K562 (cell line): ENCODE results near the gene NTF4. TPM values are rescaled to one million over a fixed set of nuclear protein-coding genes. Genes with fewer than 3 reads are reported as not detected.

Experiments
- ATF7 ChIP-seq: fragments of 450-650 bp; IDR thresholded peaks from 2 replicates; pipeline ENCODE4 v1.7.1; 2014; ENCODE audit warnings: mild to moderate bottlenecking, moderate library complexity
- BACH1 ChIP-seq: fragments of 200-800 bp; sonication (Bioruptor generic); IDR thresholded peaks from 2 replicates; pipeline ENCODE4 v1.6.1; 2016; ENCODE audit warnings: missing genetic modification characterization, missing compliant biosample characterization
- CBFA2T3 ChIP-seq: fragments of 450-650 bp; IDR thresholded peaks from 2 replicates; pipeline ENCODE4 v1.6.1; 2017
- EZH2 ChIP-seq: IDR thresholded peaks from 2 replicates; pipeline ENCODE4 v1.6.1; 2012; ENCODE audit warnings: low read depth, mild to moderate bottlenecking, inconsistent platforms, low read length, borderline replicate concordance
- HCFC1 ChIP-seq: IDR thresholded peaks from 2 replicates; pipeline ENCODE4 v1.6.1; 2012; ENCODE audit warnings: low read depth, low read length, improper control_type of control experiment
- JUND ChIP-seq, 2 experiments: IDR thresholded peaks; 2 replicates in 1 of 2; 3 replicates in 1 of 2; pipeline ENCODE4 v1.6.1; 2011; ENCODE audit warnings: borderline replicate concordance in 2 of 2, low read depth in 2 of 2, low read length in 2 of 2, improper control_type of control experiment in 1 of 2, missing biosample characterization in 1 of 2, missing genetic modification characterization in 1 of 2, missing genetic modification reagents in 1 of 2
- KDM1A ChIP-seq, 2 experiments: fragments of 450-650 bp; IDR thresholded peaks; 2 replicates each; pipeline ENCODE4 v1.6.1; 2016; ENCODE audit warnings: mild to moderate bottlenecking in 2 of 2
- KLF6 ChIP-seq: fragments of 250-450 bp; sonication (Bioruptor Pico); IDR thresholded peaks from 2 replicates; pipeline ENCODE4 v1.4.0; 2020; ENCODE audit warnings: mild to moderate bottlenecking, moderate library complexity, borderline replicate concordance
- MAFF ChIP-seq: IDR thresholded peaks from 2 replicates; pipeline ENCODE4 v1.6.1; 2012; ENCODE audit warnings: low read length, improper control_type of control experiment
- MAFG ChIP-seq: fragments of 450-650 bp; conservative IDR thresholded peaks from 2 replicates; pipeline ENCODE4 v1.6.1; 2016; ENCODE audit warnings: missing genetic modification characterization, missing compliant biosample characterization
- MYNN ChIP-seq, 2 experiments: sonication (generic); formaldehyde crosslinking in 1 of 2; IDR thresholded peaks; 2 replicates each; pipeline versions ENCODE4 v1.5.0 to v1.6.1; 2016 to 2020; ENCODE audit warnings: antibody characterized with exemption in 1 of 2, missing genetic modification reagents in 1 of 2
- RCOR1 ChIP-seq, 2 experiments: IDR thresholded peaks; 2 replicates each; pipeline ENCODE4 v1.6.1; 2012; ENCODE audit warnings: low read depth in 2 of 2, low read length in 2 of 2, borderline replicate concordance in 1 of 2, improper control_type of control experiment in 1 of 2
- SMC3 ChIP-seq: conservative IDR thresholded peaks from 2 replicates; pipeline ENCODE4 v1.6.1; 2011; ENCODE audit warnings: low read depth, low read length, improper control_type of control experiment; ENCODE audit not compliant: insufficient read depth
- ZC3H4 ChIP-seq: sonication (generic); formaldehyde crosslinking; IDR thresholded peaks from 2 replicates; pipeline ENCODE4 v1.9.0; 2021; ENCODE audit warnings: missing genetic modification reagents, borderline replicate concordance
- ZNF316 ChIP-seq: fragments of 450-650 bp; IDR thresholded peaks from 2 replicates; pipeline ENCODE4 v1.6.1; 2016
- polyA plus RNA-seq, 8 experiments: library from polyadenylated mRNA; depleted of rRNA in 4 of 8; stranded (reverse) in 5 of 8; unstranded in 3 of 8; fragments of >200 nt; fragmentation: Nextera tagmentation in 2 of 8; fragmentation: Illumina TruSeq in 1 of 8; extraction: Ambion mirVana in 2 of 8; extraction: Trizol in 1 of 8; gene quantifications; 2 replicates each; pipeline versions ENCODE4 v1.2.1 to v1.2.3, GENCODE V29; 2011 to 2014; ENCODE audit warnings: inconsistent platforms in 1 of 8, missing spikeins in 1 of 8
- total RNA-seq, 7 experiments: library from RNA; depleted of rRNA in 6 of 7; stranded (reverse); fragments of >200 nt in 6 of 7; fragmentation: Illumina TruSeq in 2 of 7; extraction: Trizol in 2 of 7; gene quantifications; 2 replicates each; pipeline versions ENCODE4 v1.2.1 to v1.2.3, GENCODE V29; 2011 to 2021; ENCODE audit warnings: low replicate concordance in 1 of 7
- TF ChIP-seq, protein P1 (sequence below): fragments of 450-650 bp; IDR thresholded peaks from 2 replicates; pipeline ENCODE4 v1.6.1; 2016; ENCODE audit warnings: borderline replicate concordance
- TF ChIP-seq, protein P2 (sequence below), 2 experiments: fragments of 450-650 bp; formaldehyde crosslinking in 1 of 2; IDR thresholded peaks; 2 replicates each; pipeline versions ENCODE4 v1.4.0 to v1.6.1; 2014 to 2020; ENCODE audit warnings: mild to moderate bottlenecking in 2 of 2, borderline replicate concordance in 1 of 2, low read depth in 1 of 2

Gene NTF4
- total and polyA plus RNA-seq, 9 of the 15 experiments (the other 6 are each of a cell fraction or from before 2014, with no cell fraction given) = not detected

DNA sequence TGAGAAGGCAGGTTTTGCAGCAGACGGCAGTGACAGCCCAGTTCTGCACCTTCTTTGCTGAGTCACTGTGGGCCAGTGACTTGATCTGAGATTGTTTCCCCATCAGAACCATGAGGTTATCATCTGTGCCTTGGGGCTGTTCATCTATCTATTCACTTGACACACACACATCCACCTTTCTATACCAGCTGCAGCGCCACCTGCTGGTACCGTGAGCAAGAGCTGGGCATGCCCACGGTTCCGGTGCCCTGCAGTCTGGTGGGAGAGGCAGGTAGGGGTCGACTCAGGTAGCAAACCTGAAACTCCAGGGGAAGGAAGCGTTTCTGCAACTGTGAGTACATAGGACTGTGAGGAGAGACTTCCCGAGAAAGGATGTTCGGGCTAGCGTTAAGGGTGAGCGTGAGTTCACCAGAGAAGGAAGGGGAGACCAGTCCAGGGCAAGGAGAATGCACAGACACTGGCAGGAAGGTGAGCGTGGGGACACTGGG is 42.1 kb upstream of the NTF4 start (continued):
- TF ChIP-seq, protein P1, sequence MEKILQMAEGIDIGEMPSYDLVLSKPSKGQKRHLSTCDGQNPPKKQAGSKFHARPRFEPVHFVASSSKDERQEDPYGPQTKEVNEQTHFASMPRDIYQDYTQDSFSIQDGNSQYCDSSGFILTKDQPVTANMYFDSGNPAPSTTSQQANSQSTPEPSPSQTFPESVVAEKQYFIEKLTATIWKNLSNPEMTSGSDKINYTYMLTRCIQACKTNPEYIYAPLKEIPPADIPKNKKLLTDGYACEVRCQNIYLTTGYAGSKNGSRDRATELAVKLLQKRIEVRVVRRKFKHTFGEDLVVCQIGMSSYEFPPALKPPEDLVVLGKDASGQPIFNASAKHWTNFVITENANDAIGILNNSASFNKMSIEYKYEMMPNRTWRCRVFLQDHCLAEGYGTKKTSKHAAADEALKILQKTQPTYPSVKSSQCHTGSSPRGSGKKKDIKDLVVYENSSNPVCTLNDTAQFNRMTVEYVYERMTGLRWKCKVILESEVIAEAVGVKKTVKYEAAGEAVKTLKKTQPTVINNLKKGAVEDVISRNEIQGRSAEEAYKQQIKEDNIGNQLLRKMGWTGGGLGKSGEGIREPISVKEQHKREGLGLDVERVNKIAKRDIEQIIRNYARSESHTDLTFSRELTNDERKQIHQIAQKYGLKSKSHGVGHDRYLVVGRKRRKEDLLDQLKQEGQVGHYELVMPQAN = no peak
- TF ChIP-seq ATF7 = peak; percentile 69
- TF ChIP-seq BACH1 (tag) = peak; percentile 87
- TF ChIP-seq EZH2 = no peak
- peak in 1 of 2 experiments; percentile 20; a peak in 1 of 4 replicates for TF ChIP-seq KDM1A (IDR thresholded peaks at IDR 0.05)
- no peak for TF ChIP-seq ZC3H4 (CRISPR knock-in tag)
- peak; percentile 44; the same call in 1 of the 2 replicates for TF ChIP-seq CBFA2T3
- TF ChIP-seq MYNN (IDR thresholded peaks at IDR 0.05) = peak; percentile 37; the same call in 1 of the 2 replicates
- no peak for TF ChIP-seq MYNN (CRISPR knock-in tag; IDR thresholded peaks at IDR 0.05)
- no peak for TF ChIP-seq KLF6 (CRISPR knock-in tag)
- TF ChIP-seq JUND (IDR thresholded peaks at IDR 0.05; ENCODE audit: borderline replicate concordance, low read depth, low read length) = 0 out of 2 replicates have a peak, but pooled peaks have one; percentile 4
- peak; percentile 67; the same call in 1 of the 3 replicates for TF ChIP-seq JUND (tag; IDR thresholded peaks at IDR 0.05; ENCODE audit: borderline replicate concordance, low read depth, low read length)
- peak; percentile 97 for TF ChIP-seq MAFG (tag)
- TF ChIP-seq RCOR1 (IDR thresholded peaks at IDR 0.05; ENCODE audit: borderline replicate concordance in 1 of 2, low read depth in 2 of 2, low read length in 2 of 2) = peak in 1 of 2 experiments; percentile 84; a peak in 2 of 4 replicates
- TF ChIP-seq HCFC1 = 0 out of 2 replicates have a peak, but pooled peaks have one; percentile 10
- TF ChIP-seq MAFF = peak; percentile 88
- TF ChIP-seq ZNF316 = peak; percentile 81
- TF ChIP-seq, protein P2, sequence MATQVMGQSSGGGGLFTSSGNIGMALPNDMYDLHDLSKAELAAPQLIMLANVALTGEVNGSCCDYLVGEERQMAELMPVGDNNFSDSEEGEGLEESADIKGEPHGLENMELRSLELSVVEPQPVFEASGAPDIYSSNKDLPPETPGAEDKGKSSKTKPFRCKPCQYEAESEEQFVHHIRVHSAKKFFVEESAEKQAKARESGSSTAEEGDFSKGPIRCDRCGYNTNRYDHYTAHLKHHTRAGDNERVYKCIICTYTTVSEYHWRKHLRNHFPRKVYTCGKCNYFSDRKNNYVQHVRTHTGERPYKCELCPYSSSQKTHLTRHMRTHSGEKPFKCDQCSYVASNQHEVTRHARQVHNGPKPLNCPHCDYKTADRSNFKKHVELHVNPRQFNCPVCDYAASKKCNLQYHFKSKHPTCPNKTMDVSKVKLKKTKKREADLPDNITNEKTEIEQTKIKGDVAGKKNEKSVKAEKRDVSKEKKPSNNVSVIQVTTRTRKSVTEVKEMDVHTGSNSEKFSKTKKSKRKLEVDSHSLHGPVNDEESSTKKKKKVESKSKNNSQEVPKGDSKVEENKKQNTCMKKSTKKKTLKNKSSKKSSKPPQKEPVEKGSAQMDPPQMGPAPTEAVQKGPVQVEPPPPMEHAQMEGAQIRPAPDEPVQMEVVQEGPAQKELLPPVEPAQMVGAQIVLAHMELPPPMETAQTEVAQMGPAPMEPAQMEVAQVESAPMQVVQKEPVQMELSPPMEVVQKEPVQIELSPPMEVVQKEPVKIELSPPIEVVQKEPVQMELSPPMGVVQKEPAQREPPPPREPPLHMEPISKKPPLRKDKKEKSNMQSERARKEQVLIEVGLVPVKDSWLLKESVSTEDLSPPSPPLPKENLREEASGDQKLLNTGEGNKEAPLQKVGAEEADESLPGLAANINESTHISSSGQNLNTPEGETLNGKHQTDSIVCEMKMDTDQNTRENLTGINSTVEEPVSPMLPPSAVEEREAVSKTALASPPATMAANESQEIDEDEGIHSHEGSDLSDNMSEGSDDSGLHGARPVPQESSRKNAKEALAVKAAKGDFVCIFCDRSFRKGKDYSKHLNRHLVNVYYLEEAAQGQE (IDR thresholded peaks at IDR 0.05; ENCODE audit: borderline replicate concordance) = peak; percentile 34; the same call in 1 of the 2 replicates
- TF ChIP-seq, protein P2 (CRISPR knock-in tag; IDR thresholded peaks at IDR 0.05; ENCODE audit: low read depth) = no peak
- TF ChIP-seq SMC3 = peak; percentile 44
